ENCODE results near the gene TEDC2.

GRCh38 chr16:2460391-2460713 is 443 bp downstream of the TEDC2 start:
- TF ChIP-seq CHD7 (IDR thresholded peaks at IDR 0.05; ENCODE audit: low read depth, low read length) (no peak), SIX5 (IDR thresholded peaks at IDR 0.05; ENCODE audit: borderline replicate concordance in 1 of 2, insufficient read depth in 1 of 2, low read depth in 1 of 2, low read length in 2 of 2) (no peak), NR3C1 (CRISPR knock-in tag; IDR thresholded peaks at IDR 0.05) (0 out of 2 replicates have a peak, but pooled peaks have one; percentile 11), CTCF (IDR thresholded peaks at IDR 0.05 in 2 of 3, conservative IDR thresholded peaks at IDR 0.05 in 1 of 3; ENCODE audit: insufficient read depth in 2 of 3, low read depth in 1 of 3, low read length in 3 of 3) (no peak), HDAC2 (IDR thresholded peaks at IDR 0.05) (no peak), TAF1 (IDR thresholded peaks at IDR 0.05; ENCODE audit: control insufficient read depth, extremely low read depth, insufficient read depth, low read length, severe bottlenecking) (no peak), ETS1 (conservative IDR thresholded peaks at IDR 0.05; ENCODE audit: control insufficient read depth, low read depth, low read length) (no peak), GATAD2B (IDR thresholded peaks at IDR 0.05; ENCODE audit: borderline replicate concordance) (no peak), PTBP1 (IDR thresholded peaks at IDR 0.05; ENCODE audit: low read depth, low read length) (no peak), ZNF507 (tag; conservative IDR thresholded peaks at IDR 0.05) (no peak), HES1 (IDR thresholded peaks at IDR 0.05; ENCODE audit: low read depth) (no peak), ZNF77 (CRISPR knock-in tag; IDR thresholded peaks at IDR 0.05) (no peak), ESRRA (IDR thresholded peaks at IDR 0.05; ENCODE audit: borderline replicate concordance, low read depth) (no peak), MYC (IDR thresholded peaks at IDR 0.05; ENCODE audit: low read depth, low read length) (no peak), MYC (CRISPR knock-in tag; IDR thresholded peaks at IDR 0.05; ENCODE audit: borderline replicate concordance, low read depth) (no peak)

Measured in K562 (cell line).